B cell (primary cell): ENCODE measurements around the gene BLM. TPM values are rescaled to one million over a fixed set of nuclear protein-coding genes. Genes with fewer than 3 reads are reported as not detected.

Source experiments
- ATAC-seq: fragments of 200-7000 bp; cut with Tn5 transposase; one replicate; pipeline ENCODE4 v1.10.0; 2021; ENCODE audit warnings: low read depth, mild to moderate bottlenecking, moderate number of reproducible peaks, moderate library complexity
- CTCF ChIA-PET: fragments of 350-600 bp; sonication (Branson Sonifier 250); formaldehyde crosslinking; loops from one replicate; lab custom pipeline; 2021; ENCODE audit warnings: antibody characterized with exemption, inconsistent platforms; lab: Charles Lee
- POLR2A ChIA-PET: fragments of 350-600 bp; sonication (Branson Sonifier 250); formaldehyde crosslinking; loops from one replicate; lab custom pipeline; 2021; ENCODE audit warnings: antibody characterized with exemption; lab: Charles Lee
- DNase-seq: peaks from one replicate; pipeline ENCODE4 v3.0.0; 2013
- H2AFZ ChIP-seq: 2 replicates; pipeline ENCODE4 v1.6.1; 2012; ENCODE audit warnings: mild to moderate bottlenecking, low read depth, low read length; ENCODE audit not compliant: insufficient read depth, poor library complexity, severe bottlenecking
- H3K27ac ChIP-seq, 2 donors: 1 replicate in 1 of 2; 2 replicates in 1 of 2; pipeline ENCODE4 v1.5.1; 2012 to 2013; ENCODE audit warnings: low read length in 2 of 2, mild to moderate bottlenecking in 2 of 2, moderate library complexity in 1 of 2
- H3K27me3 ChIP-seq, 4 experiments: fragments of 200-600 bp in 1 of 4; sonication (generic) in 1 of 4; replicated peaks in 1 of 4; 1 replicate in 2 of 4; 2 replicates in 2 of 4; pipeline versions ENCODE4 v1.6.1 to v1.7.0; 2013 to 2016; ENCODE audit warnings: low read length in 3 of 4, mild to moderate bottlenecking in 2 of 4, mixed read lengths in 1 of 4, moderate library complexity in 1 of 4; ENCODE audit not compliant: insufficient read depth in 4 of 4, control insufficient read depth in 3 of 4; ENCODE audit errors: control extremely low read depth in 1 of 4
- H3K36me3 ChIP-seq, 2 experiments: replicated peaks in 1 of 2; 1 replicate in 1 of 2; 2 replicates in 1 of 2; pipeline versions ENCODE4 v1.6.1 to v1.7.1; 2013; ENCODE audit warnings: low read length in 1 of 2; ENCODE audit not compliant: insufficient read depth in 2 of 2, control insufficient read depth in 1 of 2; ENCODE audit errors: control extremely low read depth in 1 of 2, extremely low read depth in 1 of 2
- H3K4me1 ChIP-seq, 2 donors: fragments of 200-600 bp in 1 of 2; sonication (generic) in 1 of 2; 1 replicate in 1 of 2; 2 replicates in 1 of 2; pipeline versions ENCODE4 v1.5.1 to v1.6.1; 2013 to 2017; ENCODE audit warnings: low read length in 2 of 2; ENCODE audit not compliant: control insufficient read depth in 2 of 2, insufficient read depth in 2 of 2
- H3K4me2 ChIP-seq: replicated peaks from 2 replicates; pipeline ENCODE3; 2012; ENCODE audit warnings: mild to moderate bottlenecking, low read depth, low read length; ENCODE audit not compliant: poor library complexity, severe bottlenecking
- H3K4me3 ChIP-seq, 5 experiments: fragments of 200-600 bp in 1 of 5; sonication (generic) in 1 of 5; 1 replicate in 3 of 5; 2 replicates in 2 of 5; pipeline versions ENCODE4 v1.5.1 to v1.7.0; 2011 to 2016; ENCODE audit warnings: low read length in 4 of 5, mild to moderate bottlenecking in 4 of 5, low read depth in 2 of 5, control low read depth in 1 of 5, moderate library complexity in 1 of 5; ENCODE audit not compliant: insufficient read depth in 1 of 5; ENCODE audit errors: control extremely low read depth in 1 of 5, extremely low read depth in 1 of 5
- H3K79me2 ChIP-seq: fragments of 200-600 bp; sonication (generic); one replicate; pipeline ENCODE4 v1.6.0; 2016; ENCODE audit warnings: low read length; ENCODE audit not compliant: control insufficient read depth, insufficient read depth
- H3K9ac ChIP-seq: fragments of 200-600 bp; sonication (generic); 2 replicates; pipeline ENCODE4 v1.6.1; 2017; ENCODE audit warnings: mild to moderate bottlenecking, low read length, moderate library complexity
- H3K9me3 ChIP-seq, 3 donors: one replicate each; pipeline versions ENCODE4 v1.6.1 to v1.7.1; 2013; ENCODE audit warnings: low read length in 2 of 3; ENCODE audit not compliant: control insufficient read depth in 2 of 3, insufficient read depth in 1 of 3; ENCODE audit errors: control extremely low read depth in 1 of 3
- H4K20me1 ChIP-seq: 2 replicates; pipeline ENCODE4 v1.6.0; 2012; ENCODE audit warnings: mild to moderate bottlenecking, low read length; ENCODE audit not compliant: insufficient read depth, control insufficient read depth, poor library complexity, severe bottlenecking
- H3K27ac Mint-ChIP-seq: one replicate; pipeline ENCODE4 v1.8.0; 2021; ENCODE audit warnings: mixed read lengths
- H3K27me3 Mint-ChIP-seq: one replicate; pipeline ENCODE4 v1.8.0; 2021; ENCODE audit warnings: mixed read lengths
- H3K4me1 Mint-ChIP-seq: one replicate; pipeline ENCODE4 v1.8.0; 2021; ENCODE audit warnings: mixed read lengths
- H3K4me3 Mint-ChIP-seq: one replicate; pipeline ENCODE4 v1.8.0; 2021; ENCODE audit warnings: mixed read lengths
- H3K9me3 Mint-ChIP-seq: one replicate; pipeline ENCODE4 v1.8.0; 2022; ENCODE audit warnings: mixed read lengths; ENCODE audit not compliant: insufficient read depth
- EZH2 ChIP-seq: IDR thresholded peaks from 2 replicates; pipeline ENCODE4 v1.6.1; 2012; ENCODE audit warnings: borderline replicate concordance, low read depth, mild to moderate bottlenecking, moderate library complexity, low read length; ENCODE audit not compliant: insufficient read depth, poor library complexity, severe bottlenecking
- WGBS: methylation state at CpG from one replicate; pipeline ENCODE4 v1.1.5; 2013; ENCODE audit warnings: missing lambda C conversion rate; ENCODE audit not compliant: insufficient coverage; 5-methylcytosine and 5-hydroxymethylcytosine counted together
- intact Hi-C: fragments of 100-400 bp; cut with micrococcal nuclease; formaldehyde crosslinking; loops from one replicate; pipeline ENCODE4 v1.10.0; 2022
- polyA plus RNA-seq: library from polyadenylated mRNA; depleted of rRNA; stranded (reverse); fragments of >200 nt; gene quantifications from 2 replicates; pipeline ENCODE4 v1.2.3, GENCODE V29; 2012
- total RNA-seq, 2 donors: library from RNA; stranded (reverse); fragments of 120-200 nt in 1 of 2; gene quantifications; 1 replicate in 1 of 2; 2 replicates in 1 of 2; pipeline versions ENCODE4 v1.2.3 to v1.2.4, GENCODE V29; 2013 to 2022
- TF ChIP-seq, protein P1 (sequence below): fragments of 200-600 bp; IDR thresholded peaks from one replicate; pipeline ENCODE4 v1.8.0; 2022; ENCODE audit warnings: antibody characterized with exemption, mild to moderate bottlenecking

BLM gene
- total and polyA plus RNA-seq, 2 donors (not counting 1 experiment from before 2014, with no cell fraction given): 5.2 to 17.4 TPM

DNA sequence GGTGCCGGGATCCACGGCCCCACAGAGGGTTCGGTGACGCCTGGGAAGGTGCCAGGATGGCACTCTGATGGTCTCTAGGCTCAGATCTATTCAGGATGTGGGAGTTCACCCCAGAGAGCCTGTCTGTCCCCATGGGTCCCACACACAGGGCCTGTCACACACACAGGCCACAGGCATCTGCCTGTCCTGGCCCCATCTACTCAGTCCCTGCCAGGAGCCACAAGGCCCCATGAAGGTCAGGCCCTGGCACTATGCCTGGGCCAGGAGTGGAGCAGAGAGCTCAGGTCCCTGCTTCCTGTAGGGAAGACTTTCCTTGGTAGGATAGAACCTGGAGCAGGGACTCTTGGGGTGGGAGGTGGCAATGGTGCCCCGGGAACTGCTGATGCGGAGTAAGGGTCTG lies 102.2 kb downstream of the BLM start:
- Histone ChIP-seq H3K27me3 (no peaks in the 10 kb centered on the region), H3K4me3 (no peak overlapping the region), H3K4me1 (peaks cover 21 to 40% of the 10 kb centered on the region in 2 donors), H3K36me3 (no peaks in the 10 kb centered on the region), H3K9me3 (no peaks in the 10 kb centered on the region), H2AFZ (no peak overlapping the region), H3K79me2 (no peaks in the 10 kb centered on the region), H3K27ac (no peak overlapping the region), H3K9ac (no peak overlapping the region), H3K4me2 (no peak overlapping the region), H4K20me1 (no peaks in the 10 kb centered on the region)
- peaks cover 52% of the 10 kb centered on the region for H3K4me1 Mint-ChIP-seq
- no peak overlapping the region for H3K4me3 Mint-ChIP-seq
- ChIA-PET POLR2A (interaction anchor here (1.4 to 2.0 kb wide), 2 partner anchors 20 to 52 kb away, joined by 5 to 10 read pairs; no protein-coding TSS in a partner anchor), CTCF (interaction anchor here (0.6 to 3.8 kb wide), 8 partner anchors 13 to 66 kb away, joined by 3 to 72 read pairs (median 9); partner anchors contain the start of genes FES and FURIN)
- H3K9me3 Mint-ChIP-seq: no peaks in the 10 kb centered on the region
- WGBS: 66% methylated on average over 6 of the region's 6 CpGs
- intact Hi-C loops: loop anchor here (2.0 kb wide), 2 partner anchors 19 to 33 kb away; no protein-coding TSS in a partner anchor
- no peaks in the 10 kb centered on the region for H3K27me3 Mint-ChIP-seq
- H3K27ac Mint-ChIP-seq: peak overlapping the region; percentile 15
- no peak for TF ChIP-seq EZH2
- TF ChIP-seq, protein P1, sequence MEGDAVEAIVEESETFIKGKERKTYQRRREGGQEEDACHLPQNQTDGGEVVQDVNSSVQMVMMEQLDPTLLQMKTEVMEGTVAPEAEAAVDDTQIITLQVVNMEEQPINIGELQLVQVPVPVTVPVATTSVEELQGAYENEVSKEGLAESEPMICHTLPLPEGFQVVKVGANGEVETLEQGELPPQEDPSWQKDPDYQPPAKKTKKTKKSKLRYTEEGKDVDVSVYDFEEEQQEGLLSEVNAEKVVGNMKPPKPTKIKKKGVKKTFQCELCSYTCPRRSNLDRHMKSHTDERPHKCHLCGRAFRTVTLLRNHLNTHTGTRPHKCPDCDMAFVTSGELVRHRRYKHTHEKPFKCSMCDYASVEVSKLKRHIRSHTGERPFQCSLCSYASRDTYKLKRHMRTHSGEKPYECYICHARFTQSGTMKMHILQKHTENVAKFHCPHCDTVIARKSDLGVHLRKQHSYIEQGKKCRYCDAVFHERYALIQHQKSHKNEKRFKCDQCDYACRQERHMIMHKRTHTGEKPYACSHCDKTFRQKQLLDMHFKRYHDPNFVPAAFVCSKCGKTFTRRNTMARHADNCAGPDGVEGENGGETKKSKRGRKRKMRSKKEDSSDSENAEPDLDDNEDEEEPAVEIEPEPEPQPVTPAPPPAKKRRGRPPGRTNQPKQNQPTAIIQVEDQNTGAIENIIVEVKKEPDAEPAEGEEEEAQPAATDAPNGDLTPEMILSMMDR: no peak
- ATAC-seq: no peak
- no peak for DNase-seq

DNA sequence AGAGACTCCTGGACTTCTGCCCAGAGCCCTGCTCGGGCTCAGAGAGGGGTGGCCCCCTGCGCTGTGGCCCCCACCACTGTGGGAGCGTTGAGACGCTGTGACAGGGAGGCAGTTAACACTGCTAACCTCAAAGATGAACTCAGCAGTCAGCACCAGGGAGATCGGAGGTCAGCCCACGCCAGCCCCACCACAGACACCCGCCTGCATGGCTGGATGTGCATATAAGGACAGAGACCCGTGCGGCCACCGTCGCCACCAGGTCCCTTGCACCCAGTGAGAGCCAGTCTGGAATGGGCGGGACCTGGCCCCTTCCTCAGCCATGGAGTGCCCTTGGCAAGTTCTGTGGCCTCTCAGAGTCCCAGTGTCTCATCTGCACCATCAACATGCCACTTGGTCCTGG lies 102.7 kb downstream of the BLM start:
- ATAC-seq (no peak), DNase-seq (no peak)
- peaks cover 49% of the 10 kb centered on the region for H3K4me1 Mint-ChIP-seq
- no peak overlapping the region for H3K27ac Mint-ChIP-seq
- intact Hi-C loops: loop anchor here (2.0 kb wide), 2 partner anchors 19 to 33 kb away; no protein-coding TSS in a partner anchor
- no peak overlapping the region for H3K4me3 Mint-ChIP-seq
- Histone ChIP-seq H3K9ac (no peak overlapping the region), H3K79me2 (no peaks in the 10 kb centered on the region), H3K27ac (no peak overlapping the region), H3K4me2 (no peak overlapping the region), H3K4me1 (peaks cover 23 to 42% of the 10 kb centered on the region in 2 donors), H2AFZ (no peak overlapping the region), H3K4me3 (no peak overlapping the region), H3K9me3 (no peaks in the 10 kb centered on the region), H3K27me3 (no peaks in the 10 kb centered on the region), H3K36me3 (no peaks in the 10 kb centered on the region), H4K20me1 (no peaks in the 10 kb centered on the region)
- H3K27me3 Mint-ChIP-seq: no peaks in the 10 kb centered on the region
- POLR2A ChIA-PET: no interaction called here
- CTCF ChIA-PET: interaction anchor here (0.6 to 3.8 kb wide), 5 partner anchors 13 to 65 kb away, joined by 3 to 72 read pairs (median 7); partner anchors contain the start of genes FES and FURIN
- H3K9me3 Mint-ChIP-seq: no peaks in the 10 kb centered on the region
- 55% methylated on average over 12 of the region's 12 CpGs for WGBS
- TF ChIP-seq, protein P1: no peak
- no peak for TF ChIP-seq EZH2
